Germinal center (tissue), 1 donor: ENCODE data around the gene VCX3A.
"Not testable (repeated sequence)": the region's sequence is repeated elsewhere in the genome, so short reads cannot be mapped to it uniquely, and the experiment has no call there.

Experiments used
- DNase-seq: peaks from one replicate; pipeline ENCODE4 v3.0.0; 2012; ENCODE audit warnings: mixed read lengths, low spot score

The VCX3A gene

GRCh38 chrX:6535018-6535417 is at the start of gene VCX3A:
Gene VCX3A (minus strand): TSS chrX:6535118. CDS start chrX:6534497, 621 bp downstream.
- not testable (repeated sequence) for DNase-seq

GRCh38 chrX:6574762-6575161 is 39.8 kb upstream of the VCX3A start:
- DNase-seq: no peak

GRCh38 chrX:6568031-6568430 is 33.1 kb upstream of the VCX3A start:
- DNase-seq: no peak

GRCh38 chrX:6558979-6559378 is 24.1 kb upstream of the VCX3A start:
- DNase-seq: no peak

GRCh38 chrX:6557690-6558089 is 22.8 kb upstream of the VCX3A start:
- no peak for DNase-seq

- DNase-seq: no peak
Observed at GRCh38 chrX:6550999-6551398, 16.1 kb upstream of the VCX3A start.

- no peak for DNase-seq
Observed at GRCh38 chrX:6545712-6546111, 10.8 kb upstream of the VCX3A start.

GRCh38 chrX:6526564-6527136 is 8.3 kb downstream of the VCX3A start:
- no peak for DNase-seq

- no peak for DNase-seq
Observed at GRCh38 chrX:6517376-6517775, 17.5 kb downstream of the VCX3A start.

- no peak for DNase-seq
Observed at GRCh38 chrX:6506444-6506843, 28.5 kb downstream of the VCX3A start.

- DNase-seq: no peak
Observed at GRCh38 chrX:6505960-6506359, 29.0 kb downstream of the VCX3A start.

GRCh38 chrX:6500719-6501118 is 34.2 kb downstream of the VCX3A start:
- no peak for DNase-seq

GRCh38 chrX:6498324-6498723 is 36.6 kb downstream of the VCX3A start:
- no peak for DNase-seq
